Lower leg skin (tissue), 4 donors: ENCODE results near the gene OMP. TPM values are rescaled to one million over a fixed set of nuclear protein-coding genes. Genes with fewer than 3 reads are reported as not detected.

Source experiments
- DNase-seq, 2 donors: peaks; one replicate each; pipeline ENCODE4 v3.0.0-alpha.2; 2019; ENCODE audit warnings: low spot score in 2 of 2
- H3K4me3 ChIP-seq: fragments of 200-600 bp; sonication (generic); 2 replicates; pipeline ENCODE4 v1.5.1; 2017; ENCODE audit warnings: mild to moderate bottlenecking, low read depth; ENCODE audit not compliant: poor library complexity, severe bottlenecking
- POLR2A ChIP-seq, 2 donors: fragments of 450-650 bp; IDR thresholded peaks; one replicate each; pipeline ENCODE4 v1.6.1; 2016 to 2017; ENCODE audit warnings: antibody characterized with exemption in 2 of 2, mild to moderate bottlenecking in 1 of 2, moderate library complexity in 1 of 2
- WGBS, 2 donors: methylation state at CpG; one replicate each; pipeline ENCODE4 v1.1.5; 2018; 5-methylcytosine and 5-hydroxymethylcytosine counted together
- intact Hi-C: fragments of 100-400 bp; cut with DNase I; formaldehyde crosslinking; loops from one replicate; pipeline ENCODE4 v1.15.0; 2023; ENCODE audit warnings: low total_unique reads
- total RNA-seq, 4 donors: library from RNA; depleted of rRNA; stranded (reverse); fragments of >200 nt; gene quantifications; one replicate each; pipeline ENCODE4 v1.1.0, GENCODE V29; 2016
- TF ChIP-seq, protein P1 (sequence below), 3 donors: fragments of 450-650 bp; IDR thresholded peaks; one replicate each; pipeline ENCODE4 v1.5.1; 2016; ENCODE audit warnings: antibody characterized with exemption in 3 of 3, mild to moderate bottlenecking in 3 of 3, moderate library complexity in 2 of 3

Gene OMP
- total RNA-seq, 4 donors from 2014 or later = not detected

DNA sequence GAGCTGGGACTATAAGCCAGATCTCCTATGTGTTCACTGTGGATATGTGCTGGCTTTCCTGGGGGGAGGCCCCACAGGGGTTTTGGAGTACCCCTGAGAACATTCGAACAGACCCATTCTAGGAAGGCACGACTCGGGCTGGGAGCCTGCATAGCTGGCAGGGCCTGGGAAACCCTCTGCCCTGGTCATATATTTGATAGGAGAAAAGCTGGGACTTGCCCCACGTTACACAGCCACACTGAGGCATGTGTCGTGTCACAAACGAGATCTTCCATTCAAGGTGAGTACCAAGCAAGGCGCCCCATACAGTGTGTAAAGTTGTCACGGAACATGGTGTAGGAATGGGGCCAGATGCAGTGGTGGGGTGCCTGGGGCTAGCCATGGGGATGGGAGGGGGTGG, 36.6 kb downstream of the OMP start:
- 91 to 97% methylated on average over 8 of the region's 8 CpGs for WGBS, 2 donors
- DNase-seq = no peak
- intact Hi-C loops = no loop called here
- H3K4me3 ChIP-seq = no peak overlapping the region
- TF ChIP-seq, protein P1, sequence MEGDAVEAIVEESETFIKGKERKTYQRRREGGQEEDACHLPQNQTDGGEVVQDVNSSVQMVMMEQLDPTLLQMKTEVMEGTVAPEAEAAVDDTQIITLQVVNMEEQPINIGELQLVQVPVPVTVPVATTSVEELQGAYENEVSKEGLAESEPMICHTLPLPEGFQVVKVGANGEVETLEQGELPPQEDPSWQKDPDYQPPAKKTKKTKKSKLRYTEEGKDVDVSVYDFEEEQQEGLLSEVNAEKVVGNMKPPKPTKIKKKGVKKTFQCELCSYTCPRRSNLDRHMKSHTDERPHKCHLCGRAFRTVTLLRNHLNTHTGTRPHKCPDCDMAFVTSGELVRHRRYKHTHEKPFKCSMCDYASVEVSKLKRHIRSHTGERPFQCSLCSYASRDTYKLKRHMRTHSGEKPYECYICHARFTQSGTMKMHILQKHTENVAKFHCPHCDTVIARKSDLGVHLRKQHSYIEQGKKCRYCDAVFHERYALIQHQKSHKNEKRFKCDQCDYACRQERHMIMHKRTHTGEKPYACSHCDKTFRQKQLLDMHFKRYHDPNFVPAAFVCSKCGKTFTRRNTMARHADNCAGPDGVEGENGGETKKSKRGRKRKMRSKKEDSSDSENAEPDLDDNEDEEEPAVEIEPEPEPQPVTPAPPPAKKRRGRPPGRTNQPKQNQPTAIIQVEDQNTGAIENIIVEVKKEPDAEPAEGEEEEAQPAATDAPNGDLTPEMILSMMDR (IDR thresholded peaks at IDR 0.05) = no peak
- no peak for TF ChIP-seq POLR2A (IDR thresholded peaks at IDR 0.05)

- H3K4me3 ChIP-seq = no peak overlapping the region
- no peak for TF ChIP-seq POLR2A (IDR thresholded peaks at IDR 0.05)
- TF ChIP-seq, protein P1 (IDR thresholded peaks at IDR 0.05) = no peak
- WGBS, 2 donors = 67% methylated on average over 8 of the region's 8 CpGs
- DNase-seq = no peak
- intact Hi-C loops = no loop called here
Measured at GRCh38 chr11:77140231-77140851, 37.7 kb downstream of the OMP start.

DNA sequence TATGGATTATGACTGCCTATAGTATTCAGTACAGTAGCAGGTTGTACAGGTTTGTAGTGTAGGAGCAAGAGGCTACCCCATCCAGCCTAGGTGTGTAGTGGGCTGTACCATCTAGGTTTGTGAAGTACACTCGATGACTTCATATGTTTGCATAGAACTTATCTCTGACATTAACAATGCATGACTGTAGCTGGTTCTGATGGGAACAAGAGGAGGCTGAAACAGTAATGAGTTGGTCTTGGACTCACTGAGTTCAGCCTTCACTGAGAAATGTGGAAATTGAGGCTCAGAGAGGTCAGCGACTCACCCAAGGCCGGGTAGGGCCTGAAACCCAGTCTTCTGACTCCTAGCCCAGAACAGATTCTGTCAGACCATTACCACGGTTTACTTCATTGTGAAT, 38.4 kb downstream of the OMP start:
- H3K4me3 ChIP-seq = no peak overlapping the region
- TF ChIP-seq, protein P1 (IDR thresholded peaks at IDR 0.05) = no peak
- TF ChIP-seq POLR2A (IDR thresholded peaks at IDR 0.05) = no peak
- DNase-seq = no peak
- intact Hi-C loops = no loop called here
- 89% methylated on average over 4 of the region's 4 CpGs for WGBS, 2 donors

GRCh38 chr11:77141475-77141874, 38.8 kb downstream of the OMP start:
- no peak overlapping the region for H3K4me3 ChIP-seq
- intact Hi-C loops = no loop called here
- no peak for DNase-seq
- TF ChIP-seq, protein P1 (IDR thresholded peaks at IDR 0.05) = no peak
- TF ChIP-seq POLR2A (IDR thresholded peaks at IDR 0.05) = no peak
- 98 to 99% methylated on average over 4 of the region's 4 CpGs for WGBS, 2 donors

DNA sequence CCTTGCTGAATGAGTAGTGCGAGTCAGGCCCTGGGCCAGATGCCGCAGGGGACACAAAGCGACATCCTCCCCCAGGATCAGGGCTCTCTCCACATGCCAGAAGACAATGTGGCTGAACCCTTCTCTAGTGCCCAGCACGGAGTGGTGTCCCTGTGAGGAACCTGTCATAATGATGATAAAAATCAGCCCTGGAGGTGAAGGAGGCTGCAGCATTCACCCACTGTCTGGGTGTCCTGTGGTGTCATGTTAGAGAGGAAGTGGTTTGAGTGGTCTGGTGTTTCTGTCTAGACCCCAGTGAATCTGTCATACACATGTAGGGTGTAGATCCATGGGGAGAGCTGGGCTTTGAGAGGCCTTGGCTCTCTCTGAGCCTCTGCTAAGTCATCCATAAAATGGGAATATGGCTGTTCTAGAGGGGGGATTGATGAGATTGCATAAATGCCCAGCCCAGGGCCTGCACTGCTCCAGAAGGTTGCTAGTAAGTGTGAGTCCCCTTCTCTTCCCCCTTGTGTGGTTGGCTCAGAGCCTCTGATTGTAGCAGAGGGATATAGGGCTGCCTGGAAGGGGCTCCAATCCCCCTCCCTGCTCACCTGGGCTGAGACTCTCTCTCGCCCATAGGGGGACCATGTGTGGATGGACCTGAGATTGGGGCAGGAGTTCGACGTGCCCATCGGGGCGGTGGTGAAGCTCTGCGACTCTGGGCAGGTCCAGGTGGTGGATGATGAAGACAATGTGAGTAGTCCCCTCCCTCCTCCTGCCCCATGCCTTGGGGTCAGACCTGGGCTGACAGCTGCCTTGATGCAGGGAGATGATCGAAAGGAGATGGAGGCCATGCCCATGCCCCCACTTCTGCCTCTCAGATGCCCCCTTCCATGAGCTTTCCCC, 39.7 kb downstream of the OMP start:
- intact Hi-C loops = no loop called here
- TF ChIP-seq POLR2A (IDR thresholded peaks at IDR 0.05) = no peak
- TF ChIP-seq, protein P1 (IDR thresholded peaks at IDR 0.05) = no peak
- no peak for DNase-seq
- 92 to 93% methylated on average over 11 of the region's 11 CpGs for WGBS, 2 donors
- no peak overlapping the region for H3K4me3 ChIP-seq
